ENCODE data around the gene HSPA14. TPM values are rescaled to one million over a fixed set of nuclear protein-coding genes. Genes with fewer than 3 reads are reported as not detected.

HSPA14 gene
- total RNA-seq, 2 donors from 2014 or later = 6.7 to 11.5 TPM

DNA sequence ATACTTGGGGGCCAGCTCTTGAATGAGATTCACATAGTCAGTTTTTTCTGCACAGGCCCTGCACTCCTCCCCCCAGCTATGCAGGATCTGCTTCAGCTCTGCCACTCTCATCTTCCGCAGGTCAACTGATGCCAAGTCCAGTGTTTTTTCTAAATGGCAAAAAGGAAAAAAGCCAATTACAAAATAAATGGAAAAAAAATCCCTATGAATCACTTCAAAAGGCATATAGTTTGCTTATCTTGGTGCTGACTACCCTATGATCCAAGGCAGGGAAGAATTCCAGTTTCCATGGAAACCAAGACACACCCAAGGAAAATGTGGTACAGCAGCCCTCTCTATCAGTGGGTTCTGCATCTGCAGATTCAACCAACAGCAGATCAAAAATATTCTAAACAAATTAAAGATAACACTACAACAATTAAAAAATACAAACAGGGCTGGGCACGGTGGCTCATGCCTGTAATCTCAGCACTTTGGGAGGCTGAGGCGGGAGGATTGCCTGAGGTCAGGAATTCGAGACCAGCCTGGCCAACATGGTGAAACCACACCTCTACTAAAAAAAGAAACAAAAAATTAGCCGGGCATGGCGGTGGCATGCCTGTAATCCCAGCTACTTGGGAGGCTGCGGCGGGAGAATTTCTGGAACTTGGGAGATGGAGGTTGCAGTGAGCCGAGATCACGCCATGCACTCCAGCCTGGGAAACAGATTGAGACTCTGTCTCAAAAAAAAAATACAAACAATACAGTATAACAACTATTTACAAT lies 17.9 kb upstream of the HSPA14 start:
- no peak for DNase-seq (ENCODE audit: low spot score)
- no peaks in the 10 kb centered on the region for H3K4me1 ChIP-seq (replicated peaks)
- intact Hi-C loops (cut with DNase I) = no loop called here
- TF ChIP-seq POLR2A (IDR thresholded peaks at IDR 0.05) = no peak
- no peak for TF ChIP-seq POLR2AphosphoS5 (IDR thresholded peaks at IDR 0.05)
- TF ChIP-seq, protein P1, sequence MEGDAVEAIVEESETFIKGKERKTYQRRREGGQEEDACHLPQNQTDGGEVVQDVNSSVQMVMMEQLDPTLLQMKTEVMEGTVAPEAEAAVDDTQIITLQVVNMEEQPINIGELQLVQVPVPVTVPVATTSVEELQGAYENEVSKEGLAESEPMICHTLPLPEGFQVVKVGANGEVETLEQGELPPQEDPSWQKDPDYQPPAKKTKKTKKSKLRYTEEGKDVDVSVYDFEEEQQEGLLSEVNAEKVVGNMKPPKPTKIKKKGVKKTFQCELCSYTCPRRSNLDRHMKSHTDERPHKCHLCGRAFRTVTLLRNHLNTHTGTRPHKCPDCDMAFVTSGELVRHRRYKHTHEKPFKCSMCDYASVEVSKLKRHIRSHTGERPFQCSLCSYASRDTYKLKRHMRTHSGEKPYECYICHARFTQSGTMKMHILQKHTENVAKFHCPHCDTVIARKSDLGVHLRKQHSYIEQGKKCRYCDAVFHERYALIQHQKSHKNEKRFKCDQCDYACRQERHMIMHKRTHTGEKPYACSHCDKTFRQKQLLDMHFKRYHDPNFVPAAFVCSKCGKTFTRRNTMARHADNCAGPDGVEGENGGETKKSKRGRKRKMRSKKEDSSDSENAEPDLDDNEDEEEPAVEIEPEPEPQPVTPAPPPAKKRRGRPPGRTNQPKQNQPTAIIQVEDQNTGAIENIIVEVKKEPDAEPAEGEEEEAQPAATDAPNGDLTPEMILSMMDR (IDR thresholded peaks at IDR 0.05) = no peak
- no peaks in the 10 kb centered on the region for H3K9me3 ChIP-seq
- no peak overlapping the region for H3K4me3 ChIP-seq
- H3K27me3 ChIP-seq (replicated peaks; ENCODE audit: insufficient read depth) = no peaks in the 10 kb centered on the region
- no peak overlapping the region for H3K27ac ChIP-seq
- WGBS = 93% methylated on average over 10 of the region's 10 CpGs
- H3K36me3 ChIP-seq = no peaks in the 10 kb centered on the region

DNA sequence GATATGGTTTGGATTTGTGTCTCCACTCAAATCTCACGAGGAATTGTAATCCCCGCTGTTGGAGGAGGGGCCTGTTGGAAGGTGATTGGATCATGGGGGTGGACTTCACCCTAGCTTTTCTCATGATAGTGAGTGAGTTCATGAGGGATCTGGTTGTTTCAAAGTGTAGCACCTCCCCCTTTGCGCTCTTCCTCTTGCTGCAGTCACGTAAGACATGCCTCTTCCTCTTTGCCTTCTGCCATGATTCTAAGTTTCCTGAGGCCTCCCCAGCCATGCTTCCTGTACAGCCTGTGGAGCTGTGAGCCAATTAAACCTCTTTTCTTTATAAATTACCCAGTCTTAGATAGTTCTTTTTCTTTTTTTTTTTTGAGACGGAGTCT lies 17.3 kb upstream of the HSPA14 start:
- Histone ChIP-seq H3K9me3 (no peaks in the 10 kb centered on the region), H3K4me3 (no peak overlapping the region), H3K36me3 (no peaks in the 10 kb centered on the region), H3K27me3 (replicated peaks; ENCODE audit: insufficient read depth) (no peaks in the 10 kb centered on the region), H3K4me1 (replicated peaks) (no peaks in the 10 kb centered on the region), H3K27ac (no peak overlapping the region)
- intact Hi-C loops (cut with DNase I) = no loop called here
- DNase-seq (ENCODE audit: low spot score) = no peak
- WGBS = 93% methylated on average over 5 of the region's 5 CpGs
- TF ChIP-seq POLR2AphosphoS5 (IDR thresholded peaks at IDR 0.05) (no peak), POLR2A (IDR thresholded peaks at IDR 0.05) (no peak)
- TF ChIP-seq, protein P1 (IDR thresholded peaks at IDR 0.05) = no peak

DNA sequence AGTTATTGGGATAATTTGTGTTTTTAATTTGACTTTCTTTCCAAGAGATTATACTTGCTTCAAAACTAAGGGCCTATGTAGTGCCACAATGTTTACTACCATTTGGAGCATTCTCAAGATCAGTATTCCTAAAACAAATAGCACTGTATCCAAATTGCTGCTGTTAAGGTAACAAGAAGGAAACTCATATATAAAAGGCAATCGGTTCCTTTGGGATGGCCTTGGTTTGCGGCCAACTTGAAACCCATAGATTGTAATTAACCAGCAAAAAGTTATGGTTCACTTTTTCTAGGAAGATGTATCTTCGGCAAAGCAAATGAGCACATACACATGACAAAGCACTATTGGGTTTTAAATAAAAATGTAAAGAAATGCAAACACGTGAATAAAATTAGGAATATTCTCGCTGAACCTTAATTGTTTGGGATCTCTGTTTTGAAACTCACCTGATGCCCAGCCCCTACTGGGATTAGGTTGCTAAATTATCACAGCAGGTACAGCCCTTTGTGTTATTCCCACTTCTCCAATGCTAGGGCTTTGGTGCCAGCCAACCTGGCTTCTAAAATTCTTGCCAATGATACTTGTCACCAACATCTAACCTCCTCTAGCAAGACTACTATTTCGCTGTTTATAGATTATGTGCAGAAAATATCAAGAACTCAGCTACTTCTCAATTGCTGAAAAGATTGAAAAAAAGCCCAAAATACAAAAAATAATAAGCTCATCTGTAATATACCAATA lies 16.3 kb upstream of the HSPA14 start:
- H3K27me3 ChIP-seq (replicated peaks; ENCODE audit: insufficient read depth) = no peaks in the 10 kb centered on the region
- intact Hi-C loops (cut with DNase I) = loop anchor here (2.0 kb wide), 1 partner anchor 323 kb away; no protein-coding TSS in a partner anchor
- H3K9me3 ChIP-seq = no peaks in the 10 kb centered on the region
- TF ChIP-seq, protein P1 (IDR thresholded peaks at IDR 0.05) = no peak
- TF ChIP-seq POLR2A (IDR thresholded peaks at IDR 0.05) (no peak), POLR2AphosphoS5 (IDR thresholded peaks at IDR 0.05) (no peak)
- no peak for DNase-seq (ENCODE audit: low spot score)
- H3K4me1 ChIP-seq (replicated peaks) = no peaks in the 10 kb centered on the region
- H3K36me3 ChIP-seq = no peaks in the 10 kb centered on the region
- no peak overlapping the region for H3K4me3 ChIP-seq
- no peak overlapping the region for H3K27ac ChIP-seq
- 80% methylated on average over 6 of the region's 6 CpGs for WGBS

DNA sequence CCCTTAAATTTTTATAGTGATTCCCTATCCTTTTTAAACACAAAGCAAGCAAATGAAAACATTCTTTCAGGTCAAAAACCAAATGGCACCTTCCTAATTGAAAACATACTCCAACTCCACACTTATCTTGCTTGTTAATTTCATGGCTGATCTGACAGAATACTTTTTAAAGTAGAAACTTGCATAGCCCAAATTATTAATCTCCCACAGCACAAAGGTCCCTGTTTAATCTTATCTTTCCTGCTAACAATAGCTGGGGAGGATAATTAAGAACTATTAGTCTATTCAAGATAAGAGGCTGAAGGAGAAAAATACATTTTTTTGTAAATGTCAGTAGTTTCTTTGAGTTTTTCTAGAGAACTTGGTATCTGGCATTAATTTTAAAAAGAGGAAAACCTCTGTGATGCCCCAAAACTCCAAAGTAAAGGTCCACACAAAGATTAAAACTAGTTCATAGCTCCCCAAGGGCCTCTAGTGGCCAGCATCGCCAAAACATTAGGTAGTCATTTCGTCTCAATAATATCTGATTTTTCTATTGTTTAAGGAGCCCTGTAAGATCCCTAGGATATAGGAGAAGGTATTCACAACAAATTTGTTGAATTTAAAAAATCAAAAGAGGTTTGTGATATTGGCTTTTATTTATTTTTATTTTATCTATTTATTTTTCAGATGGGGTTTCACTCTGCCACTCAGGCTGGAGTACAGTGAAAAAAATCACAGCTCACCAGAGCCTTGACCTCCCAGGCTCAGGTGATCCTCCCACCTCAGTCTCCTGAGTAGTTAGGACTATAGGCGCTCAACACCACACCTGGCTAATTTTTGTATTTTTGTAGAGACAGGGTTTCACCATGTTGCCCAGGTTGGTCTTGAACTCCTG lies 15.0 kb upstream of the HSPA14 start:
- WGBS = 32% methylated on average over 3 of the region's 3 CpGs
- Histone ChIP-seq H3K4me1 (replicated peaks) (no peaks in the 10 kb centered on the region), H3K4me3 (no peak overlapping the region), H3K9me3 (no peaks in the 10 kb centered on the region), H3K27ac (no peak overlapping the region), H3K27me3 (replicated peaks; ENCODE audit: insufficient read depth) (no peaks in the 10 kb centered on the region), H3K36me3 (no peaks in the 10 kb centered on the region)
- intact Hi-C loops (cut with DNase I) = loop anchor here (2.0 kb wide), 1 partner anchor 324 kb away; no protein-coding TSS in a partner anchor
- TF ChIP-seq, protein P1 (IDR thresholded peaks at IDR 0.05) = peak; percentile 11 to 62 (median 50)
- TF ChIP-seq POLR2AphosphoS5 (IDR thresholded peaks at IDR 0.05) = no peak
- DNase-seq (ENCODE audit: low spot score) = no peak
